NT2/D1 (cell line): Measurements from ENCODE around the gene COPZ1.

Source experiments
- DNase-seq: peaks from one replicate; pipeline ENCODE4 v3.0.0-alpha.2; 2011; ENCODE audit warnings: low read depth, low spot score
- H3K27me3 ChIP-seq: 2 replicates; pipeline ENCODE4 v1.6.0; 2011; ENCODE audit warnings: mild to moderate bottlenecking; ENCODE audit not compliant: insufficient read length, insufficient read depth
- H3K36me3 ChIP-seq: 2 replicates; pipeline ENCODE4 v1.6.1; 2011; ENCODE audit warnings: mild to moderate bottlenecking, low read length, mixed read lengths; ENCODE audit not compliant: insufficient read depth, insufficient read length
- H3K4me1 ChIP-seq: 2 replicates; pipeline ENCODE4 v1.5.1; 2011; ENCODE audit not compliant: insufficient read depth, insufficient read length
- H3K4me3 ChIP-seq: 2 replicates; pipeline ENCODE4 v1.5.1; 2011; ENCODE audit warnings: low read depth; ENCODE audit not compliant: insufficient read length
- H3K9ac ChIP-seq: 2 replicates; pipeline ENCODE4 v1.6.0; 2011; ENCODE audit warnings: low read depth; ENCODE audit not compliant: insufficient read length
- H3K9me3 ChIP-seq: 2 replicates; pipeline ENCODE4 v1.5.1; 2011; ENCODE audit warnings: mild to moderate bottlenecking, low read length; ENCODE audit not compliant: insufficient read depth
- SUZ12 ChIP-seq: IDR thresholded peaks from 2 replicates; pipeline ENCODE4 v1.6.1; 2011; ENCODE audit not compliant: insufficient read length, insufficient read depth; ENCODE audit errors: extremely low read depth
- YY1 ChIP-seq: IDR thresholded peaks from 2 replicates; pipeline ENCODE4 v1.6.1; 2011; ENCODE audit not compliant: insufficient read length, insufficient read depth
- ZNF274 ChIP-seq: IDR thresholded peaks from 2 replicates; pipeline ENCODE4 v1.6.1; 2011; ENCODE audit warnings: mild to moderate bottlenecking, low read depth, low read length

COPZ1 gene

GRCh38 chr12:54364413-54364812 is 39.5 kb downstream of the COPZ1 start, which contains the start of gene GPR84:
GPR84 (minus strand) TSS chr12:54364486; CDS start chr12:54363851, 635 bp downstream.
- Histone ChIP-seq H3K27me3 (no peaks in the 10 kb centered on the region), H3K9ac (no peak within 1 kb of the TSS), H3K9me3 (no peaks in the 10 kb centered on the region), H3K4me1 (peaks cover 12% of the 10 kb centered on the region), H3K36me3 (no peaks in the 10 kb centered on the region), H3K4me3 (no peak within 1 kb of the TSS)
- DNase-seq, result no peak
- TF ChIP-seq SUZ12, result no peak
- no peak for TF ChIP-seq ZNF274
- TF ChIP-seq YY1, result no peak

GRCh38 chr12:54368025-54368708 is 43.2 kb downstream of the COPZ1 start:
- H3K27me3 ChIP-seq, result no peaks in the 10 kb centered on the region
- TF ChIP-seq SUZ12 (no peak), YY1 (no peak), ZNF274 (no peak)
- H3K36me3 ChIP-seq, result peaks cover 16% of the 10 kb centered on the region
- no peak overlapping the region for H3K9ac ChIP-seq
- no peak overlapping the region for H3K4me3 ChIP-seq
- peaks cover 14% of the 10 kb centered on the region for H3K4me1 ChIP-seq
- DNase-seq, result no peak
- H3K9me3 ChIP-seq, result no peaks in the 10 kb centered on the region

GRCh38 chr12:54368709-54369596 is 44.0 kb downstream of the COPZ1 start:
- no peak for TF ChIP-seq SUZ12
- no peak for TF ChIP-seq YY1
- no peak for TF ChIP-seq ZNF274
- Histone ChIP-seq H3K36me3 (peaks cover 19% of the 10 kb centered on the region), H3K4me3 (no peak overlapping the region), H3K27me3 (no peaks in the 10 kb centered on the region), H3K4me1 (peaks cover 17% of the 10 kb centered on the region), H3K9me3 (no peaks in the 10 kb centered on the region), H3K9ac (peak overlapping the region; percentile 34)
- DNase-seq, result no peak

- H3K9ac ChIP-seq, result peak overlapping the region; percentile 34
- no peaks in the 10 kb centered on the region for H3K9me3 ChIP-seq
- no peaks in the 10 kb centered on the region for H3K27me3 ChIP-seq
- no peak overlapping the region for H3K4me3 ChIP-seq
- no peak for DNase-seq
- TF ChIP-seq YY1, result no peak
- no peak for TF ChIP-seq SUZ12
- TF ChIP-seq ZNF274, result no peak
- H3K4me1 ChIP-seq, result peaks cover 24% of the 10 kb centered on the region
- peaks cover 23% of the 10 kb centered on the region for H3K36me3 ChIP-seq
Observed at GRCh38 chr12:54369597-54370131, 44.7 kb downstream of the COPZ1 start.

GRCh38 chr12:54370171-54370730 is 45.3 kb downstream of the COPZ1 start:
- H3K9me3 ChIP-seq, result no peaks in the 10 kb centered on the region
- H3K36me3 ChIP-seq, result peaks cover 24% of the 10 kb centered on the region
- no peak for TF ChIP-seq ZNF274
- H3K27me3 ChIP-seq, result no peaks in the 10 kb centered on the region
- peak overlapping the region; percentile 18 for H3K9ac ChIP-seq
- no peak overlapping the region for H3K4me3 ChIP-seq
- DNase-seq, result peak; percentile 76
- peaks cover 26% of the 10 kb centered on the region for H3K4me1 ChIP-seq

GRCh38 chr12:54371328-54372112 is 46.6 kb downstream of the COPZ1 start:
- Histone ChIP-seq H3K9ac (no peak overlapping the region), H3K4me1 (peaks cover 28% of the 10 kb centered on the region), H3K9me3 (no peaks in the 10 kb centered on the region), H3K27me3 (no peaks in the 10 kb centered on the region), H3K4me3 (no peak overlapping the region), H3K36me3 (peaks cover 29% of the 10 kb centered on the region)
- TF ChIP-seq SUZ12 (no peak), ZNF274 (no peak), YY1 (no peak)
- no peak for DNase-seq
